Parathyroid adenoma (tissue), 2 donors: ENCODE results near the gene ZNF750.

ENCODE experiments used
- H2AFZ ChIP-seq: fragments of 300-600 bp; sonication (generic); one replicate; pipeline ENCODE4 v1.7.0; 2017; ENCODE audit warnings: antibody characterized with exemption, mild to moderate bottlenecking
- H3K27ac ChIP-seq: fragments of 300-600 bp; sonication (generic); one replicate; pipeline ENCODE4 v1.7.0; 2017
- H3K27me3 ChIP-seq: fragments of 300-600 bp; sonication (generic); one replicate; pipeline ENCODE4 v1.7.0; 2017; ENCODE audit warnings: low read length; ENCODE audit not compliant: control insufficient read depth, insufficient read depth
- H3K36me3 ChIP-seq: fragments of 300-600 bp; sonication (generic); one replicate; pipeline ENCODE4 v1.7.0; 2017; ENCODE audit warnings: low read length; ENCODE audit not compliant: control insufficient read depth, insufficient read depth
- H3K4me1 ChIP-seq: fragments of 300-600 bp; sonication (generic); one replicate; pipeline ENCODE4 v1.7.0; 2017; ENCODE audit warnings: control low read depth
- H3K4me2 ChIP-seq: fragments of 300-600 bp; sonication (generic); one replicate; pipeline ENCODE4 v1.7.0; 2017; ENCODE audit warnings: low read length
- H3K4me3 ChIP-seq: fragments of 300-600 bp; sonication (generic); one replicate; pipeline ENCODE4 v1.7.0; 2017; ENCODE audit warnings: low read depth, low read length
- H3K79me2 ChIP-seq: fragments of 300-600 bp; sonication (generic); one replicate; pipeline ENCODE4 v1.7.0; 2017; ENCODE audit warnings: control low read depth
- H3K9ac ChIP-seq: fragments of 300-600 bp; sonication (generic); one replicate; pipeline ENCODE4 v1.7.0; 2017; ENCODE audit warnings: mild to moderate bottlenecking
- H3K9me3 ChIP-seq: fragments of 300-600 bp; sonication (generic); one replicate; pipeline ENCODE4 v1.7.0; 2017; ENCODE audit warnings: low read length; ENCODE audit not compliant: control insufficient read depth
- TF ChIP-seq, protein P1 (sequence below): fragments of 300-600 bp; sonication (generic); IDR thresholded peaks from one replicate; pipeline ENCODE4 v1.7.0; 2017; ENCODE audit warnings: antibody characterized with exemption, mild to moderate bottlenecking
- donor health status: primary hyperparathyroidism.

The ZNF750 gene

DNA sequence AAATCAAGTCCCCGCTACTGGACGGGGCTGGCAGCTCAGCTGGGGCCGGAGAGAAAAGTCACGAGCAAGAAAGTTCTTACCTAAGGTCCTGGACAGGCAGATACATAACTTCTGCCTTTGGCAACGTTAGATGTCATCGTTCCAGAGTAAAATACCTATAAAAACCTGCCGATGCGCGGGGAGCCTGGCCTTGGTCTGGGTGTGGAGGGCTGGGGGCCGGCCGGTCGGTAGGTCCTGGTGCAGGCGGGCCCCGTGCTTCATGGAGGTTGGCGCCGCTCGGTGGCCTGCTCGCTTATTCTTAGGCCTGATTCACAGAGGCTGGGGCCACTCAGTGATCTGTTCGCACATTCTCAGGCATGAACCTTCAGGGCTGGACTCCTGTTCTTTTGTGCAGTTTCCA is 33.7 kb upstream of the ZNF750 start:
- no peaks in the 10 kb centered on the region for H3K4me1 ChIP-seq

DNA sequence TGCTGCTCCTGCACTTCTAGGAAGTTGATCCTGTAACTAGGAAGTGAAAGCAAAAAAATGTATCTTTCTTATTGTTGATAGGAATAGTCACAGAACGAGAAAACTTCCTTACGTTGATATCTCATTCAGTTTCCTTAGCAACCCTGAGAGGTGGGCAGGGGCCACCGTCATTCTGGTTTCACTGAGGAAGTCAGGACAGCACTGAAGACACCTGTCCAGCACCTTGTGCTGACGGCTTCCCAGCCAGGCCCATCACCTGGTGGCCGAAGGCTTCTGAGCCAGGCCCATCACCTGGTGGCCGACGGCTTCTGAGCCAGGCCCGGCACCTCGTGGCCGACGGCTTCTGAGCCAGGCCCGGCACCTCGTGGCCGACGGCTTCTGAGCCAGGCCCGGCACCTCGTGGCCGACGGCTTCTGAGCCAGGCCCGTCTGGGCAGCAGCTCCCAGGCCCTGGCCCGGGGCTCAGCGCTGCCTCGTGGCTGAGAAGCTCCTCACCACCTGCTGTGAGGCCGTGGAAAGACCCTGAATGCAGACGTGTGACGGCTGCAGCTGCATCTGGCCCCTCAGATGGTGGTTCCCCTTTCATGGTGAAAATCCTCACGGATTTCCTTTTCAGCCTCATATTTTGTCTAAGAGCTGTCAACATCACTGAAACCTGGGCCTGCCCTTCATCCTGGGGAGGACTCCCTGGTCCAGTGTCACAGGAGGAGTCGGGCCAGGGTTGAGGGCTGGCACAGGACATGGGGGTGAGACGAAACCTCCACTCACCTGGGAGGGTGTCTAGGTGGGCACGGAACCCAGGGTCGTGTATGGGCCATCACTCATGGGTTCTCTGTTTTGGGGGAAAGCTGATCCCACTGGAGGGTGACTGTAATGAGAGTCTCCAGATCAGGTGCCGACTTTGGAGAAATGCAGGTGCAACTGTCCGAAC is 33.0 kb upstream of the ZNF750 start:
- Histone ChIP-seq H3K9me3 (no peaks in the 10 kb centered on the region), H3K27ac (no peak overlapping the region), H3K36me3 (no peaks in the 10 kb centered on the region), H3K27me3 (no peaks in the 10 kb centered on the region), H2AFZ (no peak overlapping the region), H3K4me3 (no peak overlapping the region), H3K79me2 (peaks cover 16% of the 10 kb centered on the region), H3K9ac (no peak overlapping the region), H3K4me2 (no peak overlapping the region), H3K4me1 (no peaks in the 10 kb centered on the region)
- TF ChIP-seq, protein P1, sequence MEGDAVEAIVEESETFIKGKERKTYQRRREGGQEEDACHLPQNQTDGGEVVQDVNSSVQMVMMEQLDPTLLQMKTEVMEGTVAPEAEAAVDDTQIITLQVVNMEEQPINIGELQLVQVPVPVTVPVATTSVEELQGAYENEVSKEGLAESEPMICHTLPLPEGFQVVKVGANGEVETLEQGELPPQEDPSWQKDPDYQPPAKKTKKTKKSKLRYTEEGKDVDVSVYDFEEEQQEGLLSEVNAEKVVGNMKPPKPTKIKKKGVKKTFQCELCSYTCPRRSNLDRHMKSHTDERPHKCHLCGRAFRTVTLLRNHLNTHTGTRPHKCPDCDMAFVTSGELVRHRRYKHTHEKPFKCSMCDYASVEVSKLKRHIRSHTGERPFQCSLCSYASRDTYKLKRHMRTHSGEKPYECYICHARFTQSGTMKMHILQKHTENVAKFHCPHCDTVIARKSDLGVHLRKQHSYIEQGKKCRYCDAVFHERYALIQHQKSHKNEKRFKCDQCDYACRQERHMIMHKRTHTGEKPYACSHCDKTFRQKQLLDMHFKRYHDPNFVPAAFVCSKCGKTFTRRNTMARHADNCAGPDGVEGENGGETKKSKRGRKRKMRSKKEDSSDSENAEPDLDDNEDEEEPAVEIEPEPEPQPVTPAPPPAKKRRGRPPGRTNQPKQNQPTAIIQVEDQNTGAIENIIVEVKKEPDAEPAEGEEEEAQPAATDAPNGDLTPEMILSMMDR: no peak

More for the DNA sequence above, 33.7 kb upstream of the ZNF750 start:
- Histone ChIP-seq H3K27ac (no peak overlapping the region), H3K27me3 (no peaks in the 10 kb centered on the region), H3K9me3 (no peaks in the 10 kb centered on the region), H3K4me3 (no peak overlapping the region), H3K4me2 (no peak overlapping the region), H2AFZ (no peak overlapping the region), H3K36me3 (no peaks in the 10 kb centered on the region), H3K79me2 (peaks cover 22% of the 10 kb centered on the region), H3K9ac (no peak overlapping the region)
- TF ChIP-seq, protein P1: no peak

DNA sequence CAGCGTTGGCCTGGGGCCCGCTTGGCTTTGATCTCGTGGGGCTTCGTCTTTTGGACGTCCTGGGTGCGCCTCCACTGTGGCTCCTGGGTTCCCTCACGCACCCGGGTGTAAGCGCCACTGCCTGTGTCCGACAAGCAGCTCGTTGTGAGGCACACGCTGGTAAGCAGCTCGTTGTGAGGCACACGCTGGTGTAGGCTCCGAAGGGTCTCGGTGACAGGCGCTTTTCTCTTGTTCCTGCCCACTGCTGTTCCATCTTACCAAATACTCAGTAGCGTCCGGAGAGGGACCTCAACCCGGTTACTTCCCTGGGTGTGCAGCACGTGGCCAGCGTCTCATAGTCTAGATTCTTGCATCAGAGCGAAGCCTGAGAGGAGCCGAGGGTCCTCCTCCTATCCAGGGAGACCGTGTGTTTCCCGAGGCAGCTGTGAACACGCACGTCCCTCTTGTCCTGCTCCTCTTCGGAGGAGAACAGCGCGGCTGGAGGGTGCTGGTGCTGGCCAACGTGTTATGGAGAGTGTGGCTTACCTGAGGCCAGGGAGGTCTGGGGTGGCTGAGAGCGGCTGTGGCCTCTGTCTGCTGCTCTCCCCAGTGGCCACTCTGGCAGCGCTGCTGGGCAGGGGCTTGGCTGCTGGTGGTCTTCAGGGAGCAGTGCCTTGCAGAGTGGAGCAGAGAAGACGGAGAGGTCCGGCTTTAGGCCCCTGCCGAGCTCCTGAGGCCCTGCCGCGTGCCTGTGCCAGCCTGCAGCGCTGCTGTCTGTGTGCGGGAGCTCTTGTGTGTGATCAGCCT is 32.1 kb upstream of the ZNF750 start:
- Histone ChIP-seq H3K27ac (no peak overlapping the region), H3K9me3 (no peaks in the 10 kb centered on the region), H3K4me2 (no peak overlapping the region), H3K4me1 (no peaks in the 10 kb centered on the region), H3K4me3 (no peak overlapping the region), H3K79me2 (peaks cover 17% of the 10 kb centered on the region), H3K36me3 (no peaks in the 10 kb centered on the region), H3K9ac (no peak overlapping the region), H2AFZ (no peak overlapping the region), H3K27me3 (no peaks in the 10 kb centered on the region)
- TF ChIP-seq, protein P1: no peak

DNA sequence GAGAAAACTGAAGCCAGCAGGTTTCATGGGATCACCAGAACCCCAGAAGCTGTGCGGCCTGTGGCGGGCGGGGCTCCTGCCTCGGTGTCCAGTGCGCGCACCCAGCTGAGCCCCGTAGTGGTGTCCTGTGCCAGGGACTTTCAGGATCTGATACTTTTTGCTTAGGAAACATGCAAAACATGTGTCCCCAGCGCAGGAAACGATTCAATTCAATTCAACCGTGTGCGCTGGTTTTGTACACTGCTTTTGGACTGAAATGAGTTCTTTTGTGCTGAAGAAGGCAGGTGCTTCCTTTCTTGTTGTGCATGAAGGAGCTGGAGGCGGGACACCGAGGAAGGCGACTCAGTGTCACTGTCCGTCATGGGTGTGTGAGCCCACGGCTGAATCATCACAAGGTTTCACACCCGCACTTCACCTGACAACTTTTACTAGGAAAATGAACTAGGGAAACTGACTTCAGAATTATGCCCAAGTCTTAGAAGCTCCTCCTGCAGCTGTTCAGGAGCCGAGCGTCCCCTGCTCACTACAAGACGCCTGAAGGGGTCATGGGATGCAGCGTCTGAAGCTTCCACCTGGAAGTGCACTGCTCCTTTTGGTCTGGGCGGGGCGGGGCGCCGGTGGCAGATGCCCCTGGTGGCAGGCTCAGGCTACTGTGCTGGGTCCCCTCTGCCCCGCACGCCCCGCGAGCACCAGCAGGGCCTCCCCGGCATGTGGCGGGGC is 31.4 kb upstream of the ZNF750 start:
- TF ChIP-seq, protein P1: no peak
- Histone ChIP-seq H3K27me3 (no peaks in the 10 kb centered on the region), H3K27ac (no peak overlapping the region), H3K4me1 (no peaks in the 10 kb centered on the region), H3K4me3 (no peak overlapping the region), H3K9me3 (no peaks in the 10 kb centered on the region), H2AFZ (no peak overlapping the region), H3K9ac (no peak overlapping the region), H3K4me2 (no peak overlapping the region), H3K36me3 (no peaks in the 10 kb centered on the region), H3K79me2 (peaks cover 25% of the 10 kb centered on the region)
